D341Med (cell line): ENCODE measurements around the gene TBC1D1.

ENCODE experiments used
- DNase-seq: peaks from one replicate; pipeline ENCODE4 v3.0.0; 2012; ENCODE audit warnings: low spot score

The TBC1D1 gene

GRCh38 chr4:38125816-38126215, 234.9 kb downstream of the TBC1D1 start:
- no peak for DNase-seq

- no peak for DNase-seq
Measured at GRCh38 chr4:38128478-38129459, 237.9 kb downstream of the TBC1D1 start.

DNA sequence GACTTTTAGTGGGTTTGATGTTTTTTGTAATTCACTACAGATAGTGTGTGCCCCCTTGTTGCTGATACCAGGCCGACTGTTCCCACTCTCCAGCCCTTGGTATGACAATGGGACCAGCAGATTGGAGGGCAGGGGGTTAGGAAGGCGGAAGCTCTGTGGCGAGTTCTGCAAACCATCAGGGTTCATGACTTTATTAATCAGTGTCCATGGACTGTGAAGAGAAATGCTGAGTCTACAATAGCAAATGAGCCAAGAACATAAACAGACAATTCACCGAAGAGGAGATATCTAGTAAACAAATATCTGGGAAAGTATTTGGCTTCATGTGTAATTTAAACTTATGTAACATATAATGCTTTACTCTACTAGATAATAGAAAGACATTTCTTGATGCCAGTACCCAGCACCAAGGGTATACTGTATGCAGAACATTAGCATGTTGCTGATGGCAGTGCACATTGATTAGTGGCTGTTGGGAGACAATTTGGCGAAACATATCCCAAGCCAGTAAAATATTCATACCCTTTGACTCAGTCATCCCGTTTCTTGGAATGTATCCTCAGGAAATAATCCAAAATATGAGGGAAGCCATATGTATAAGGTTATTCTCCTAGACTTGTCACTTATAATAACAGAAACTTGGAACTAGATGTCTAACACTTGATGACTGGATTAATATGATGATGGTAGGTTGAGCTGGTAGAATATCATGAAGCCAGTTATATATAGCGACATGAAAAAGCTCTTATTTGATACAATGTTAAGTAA, 238.8 kb downstream of the TBC1D1 start:
- no peak for DNase-seq

- no peak for DNase-seq
Measured at GRCh38 chr4:38130884-38131283, 240.0 kb downstream of the TBC1D1 start.

DNA sequence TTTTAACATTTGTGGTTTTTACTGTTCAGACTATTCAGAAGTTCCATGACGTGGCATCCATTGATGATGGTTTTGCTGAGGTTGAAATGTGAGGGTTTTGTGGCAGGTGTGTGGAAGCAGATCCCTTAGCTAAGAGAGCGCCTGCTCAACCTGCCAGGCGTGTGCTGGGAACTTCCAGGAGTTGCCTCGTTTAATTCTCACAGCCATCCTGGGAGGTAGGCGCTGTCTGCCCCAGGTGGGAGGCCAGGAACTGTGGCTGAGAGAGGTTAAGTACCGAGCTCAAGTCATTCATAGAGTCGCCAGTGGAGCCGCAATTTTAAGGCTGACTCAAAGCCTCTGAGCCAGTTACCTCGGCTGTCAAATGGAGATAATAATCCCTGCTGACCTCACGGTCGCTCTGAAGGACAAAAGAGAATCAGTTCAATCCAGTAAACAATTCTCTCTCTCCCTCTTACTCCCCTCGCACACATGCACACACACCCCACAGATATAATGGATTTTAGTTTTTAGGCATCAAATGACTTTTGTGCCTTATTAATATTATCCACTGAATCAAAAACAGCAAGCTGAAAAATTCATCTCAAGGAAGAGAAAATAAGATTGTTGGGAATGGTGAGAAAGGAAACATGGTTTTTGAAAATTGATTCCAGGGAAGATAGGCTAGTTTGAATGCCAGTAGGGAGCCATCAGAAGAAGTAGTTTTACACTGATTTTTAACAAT, 240.6 kb downstream of the TBC1D1 start:
- no peak for DNase-seq

- DNase-seq = no peak
Measured at GRCh38 chr4:38132107-38132673, 241.3 kb downstream of the TBC1D1 start.

- DNase-seq = no peak
Measured at GRCh38 chr4:38132843-38133662, 242.2 kb downstream of the TBC1D1 start.

GRCh38 chr4:38133711-38134480, 243.0 kb downstream of the TBC1D1 start:
- no peak for DNase-seq

- DNase-seq = no peak
Measured at GRCh38 chr4:38135201-38135600, 244.3 kb downstream of the TBC1D1 start.

DNA sequence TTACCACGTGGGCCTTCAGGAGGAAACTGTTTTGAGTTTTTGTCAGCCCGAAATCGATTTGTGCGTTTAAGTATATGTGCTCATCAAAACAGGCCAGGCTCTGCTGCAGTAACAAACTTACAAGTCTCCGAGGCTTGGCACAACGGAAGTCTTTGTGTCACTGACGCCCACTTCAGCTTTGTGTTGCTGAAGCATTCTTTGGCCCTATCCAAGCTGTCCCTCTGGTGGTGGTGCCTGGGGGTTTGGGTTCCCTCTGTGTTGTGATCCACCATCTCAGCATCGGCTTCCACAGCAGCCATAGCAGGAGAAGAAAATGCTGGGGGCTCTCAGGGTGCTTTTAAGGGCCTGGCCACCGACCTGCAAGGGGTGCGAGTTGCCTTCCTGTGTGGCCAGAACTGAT, 245.7 kb downstream of the TBC1D1 start:
- no peak for DNase-seq

GRCh38 chr4:38137080-38137479, 246.2 kb downstream of the TBC1D1 start:
- DNase-seq = no peak

DNA sequence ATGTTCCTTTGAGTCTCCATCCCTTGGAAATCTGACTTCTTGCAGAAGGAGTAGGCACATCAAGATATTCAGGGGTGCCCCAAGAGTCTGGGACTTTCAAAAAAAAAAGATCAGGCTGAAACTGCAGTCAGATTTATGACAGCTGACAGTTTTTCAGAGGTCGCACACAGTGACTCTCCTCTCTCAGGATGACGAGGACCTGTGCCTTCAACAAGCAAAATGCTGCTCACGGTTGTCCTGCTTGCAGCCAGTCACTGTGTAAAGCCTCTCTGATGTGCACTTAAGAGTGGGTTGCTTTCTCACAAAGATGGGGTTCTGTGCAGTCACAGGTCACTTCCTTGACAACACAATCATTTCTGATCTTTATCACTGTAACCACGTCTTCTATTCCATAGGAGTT, 247.5 kb downstream of the TBC1D1 start:
- DNase-seq = no peak

DNA sequence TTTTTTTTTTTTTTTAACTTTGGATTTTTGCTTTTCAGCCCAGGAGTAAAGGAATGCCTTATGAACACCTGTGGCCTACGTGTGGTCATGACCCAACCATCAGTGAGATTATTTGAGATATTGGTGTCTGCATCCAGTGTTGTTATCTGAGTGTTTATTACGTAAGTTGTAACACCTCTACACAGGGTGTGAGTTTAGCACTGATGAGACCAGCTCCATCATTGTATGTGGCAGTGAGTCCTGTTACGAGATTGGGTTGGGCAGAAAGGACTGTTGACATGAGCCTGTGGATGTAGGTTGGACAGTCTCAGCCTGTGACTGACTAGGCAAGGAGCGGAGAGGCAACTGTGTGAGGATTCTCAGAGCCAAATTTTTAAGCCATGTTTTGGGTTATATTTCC, 248.3 kb downstream of the TBC1D1 start:
- DNase-seq = no peak

GRCh38 chr4:38140643-38141203, 249.8 kb downstream of the TBC1D1 start:
- DNase-seq = no peak

- no peak for DNase-seq
Measured at GRCh38 chr4:38141808-38142500, 251.1 kb downstream of the TBC1D1 start.

DNA sequence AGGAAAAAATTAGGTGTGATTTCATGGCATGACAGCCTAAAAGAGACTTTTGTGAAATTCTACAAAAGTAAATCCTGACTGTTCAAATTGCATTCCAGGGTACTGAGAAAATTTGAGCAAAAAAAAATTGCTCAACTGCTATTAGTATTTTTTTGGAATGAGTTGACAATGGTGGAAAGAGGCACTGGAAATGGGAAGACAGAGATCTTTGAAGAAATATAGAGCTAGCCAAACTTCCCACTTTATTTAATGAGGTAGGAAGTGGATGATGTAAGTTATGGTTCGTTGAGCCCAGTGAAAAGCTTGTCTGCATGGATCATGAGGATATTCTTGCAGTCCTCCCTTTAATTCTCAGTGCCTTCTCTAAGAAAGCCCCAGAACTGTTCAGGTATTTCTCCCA, 253.1 kb downstream of the TBC1D1 start:
- DNase-seq = no peak

DNA sequence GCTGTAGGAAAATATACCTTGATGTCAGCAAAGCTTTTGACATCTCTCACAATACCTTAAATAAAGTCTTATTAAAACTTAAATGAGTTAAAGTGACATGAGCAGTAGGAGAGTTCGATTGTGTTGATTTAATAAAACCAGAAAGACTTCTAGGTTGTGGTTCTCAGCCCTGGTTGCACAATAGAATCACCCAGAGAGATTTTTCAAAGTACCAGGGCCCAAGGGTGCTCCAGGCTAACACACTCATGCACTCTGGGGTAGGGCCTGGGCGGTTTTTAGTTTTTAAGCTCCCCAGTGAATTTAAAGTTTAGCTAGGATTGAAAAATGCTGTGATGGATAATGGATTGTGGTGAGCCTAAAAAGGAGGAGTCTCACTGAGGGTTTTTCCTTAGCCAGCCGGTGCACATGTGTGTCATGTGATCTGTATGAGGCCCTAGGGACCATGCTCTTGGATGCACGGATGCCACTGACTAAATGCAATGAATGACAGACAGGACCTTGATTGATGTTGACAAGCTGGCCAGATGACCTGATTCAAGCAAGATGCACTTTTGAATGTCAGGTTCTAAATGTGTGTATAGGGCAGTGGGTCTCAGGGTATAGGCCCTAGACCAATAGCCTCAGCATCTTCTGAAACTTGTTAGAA, 254.3 kb downstream of the TBC1D1 start:
- DNase-seq = no peak

DNA sequence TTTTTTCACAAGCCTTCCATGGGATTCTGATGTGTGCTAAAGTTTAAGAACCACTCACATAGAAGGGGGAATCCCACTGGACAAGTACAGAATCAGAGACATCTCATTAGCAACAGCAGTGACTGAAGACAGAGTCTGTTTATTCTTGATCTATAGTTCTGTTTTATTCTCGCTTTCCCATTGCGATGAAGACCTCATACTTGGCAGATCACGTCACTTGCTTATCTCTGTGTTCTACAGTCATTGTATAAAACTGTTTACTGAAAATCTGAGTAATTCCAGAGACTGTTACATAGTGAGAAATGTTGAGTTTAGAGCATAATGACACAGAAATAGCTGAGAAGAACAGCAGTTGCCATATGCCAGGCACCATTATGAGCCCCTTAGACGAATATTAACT, 254.9 kb downstream of the TBC1D1 start:
- DNase-seq = no peak

- DNase-seq = no peak
Measured at GRCh38 chr4:38146383-38146782, 255.5 kb downstream of the TBC1D1 start.
